K562 (cell line): Measurements from ENCODE around the gene LAMB1. TPM values are rescaled to one million over a fixed set of nuclear protein-coding genes. Genes with fewer than 3 reads are reported as not detected.

Experiments used
- AFF1 ChIP-seq, 2 experiments: fragments of 450-650 bp; IDR thresholded peaks; 2 replicates each; pipeline ENCODE4 v1.6.1; 2018; ENCODE audit warnings: mild to moderate bottlenecking in 2 of 2, low read depth in 1 of 2; ENCODE audit not compliant: partially characterized antibody in 2 of 2
- ARID3A ChIP-seq: IDR thresholded peaks from 2 replicates; pipeline ENCODE4 v1.6.1; 2012; ENCODE audit warnings: low read depth, low read length, improper control_type of control experiment, borderline replicate concordance
- ARNT ChIP-seq, 2 experiments: fragments of 450-650 bp; IDR thresholded peaks; 2 replicates each; pipeline ENCODE4 v1.6.1; 2016; ENCODE audit warnings: mild to moderate bottlenecking in 1 of 2
- ATF4 ChIP-seq: fragments of 450-650 bp; formaldehyde crosslinking; IDR thresholded peaks from 2 replicates; pipeline ENCODE4 v1.4.0; 2022; ENCODE audit warnings: mild to moderate bottlenecking, moderate library complexity
- DPF2 ChIP-seq: fragments of 450-650 bp; IDR thresholded peaks from 2 replicates; pipeline ENCODE4 v1.6.1; 2016
- FOXM1 ChIP-seq, 2 experiments: fragments of 450-650 bp in 1 of 2; sonication (generic) in 1 of 2; formaldehyde crosslinking in 1 of 2; IDR thresholded peaks; 2 replicates each; pipeline versions ENCODE4 v1.6.1 to v1.9.0; 2017 to 2022; ENCODE audit warnings: low read depth in 2 of 2, mild to moderate bottlenecking in 2 of 2, missing genetic modification reagents in 1 of 2, moderate library complexity in 1 of 2
- MEIS2 ChIP-seq: fragments of 450-650 bp; IDR thresholded peaks from 2 replicates; pipeline ENCODE4 v1.6.1; 2014; ENCODE audit warnings: mild to moderate bottlenecking; ENCODE audit not compliant: partially characterized antibody
- MTA1 ChIP-seq: fragments of 450-650 bp; IDR thresholded peaks from 2 replicates; pipeline ENCODE4 v1.6.1; 2017; ENCODE audit warnings: borderline replicate concordance
- MTA2 ChIP-seq: fragments of 450-650 bp; IDR thresholded peaks from 2 replicates; pipeline ENCODE4 v1.6.1; 2016; ENCODE audit warnings: low read depth
- NFIC ChIP-seq: fragments of 450-650 bp; IDR thresholded peaks from 2 replicates; pipeline ENCODE4 v1.6.1; 2017; ENCODE audit warnings: mild to moderate bottlenecking, inconsistent platforms
- RBBP5 ChIP-seq: fragments of 200-600 bp; sonication (generic); IDR thresholded peaks from 2 replicates; pipeline ENCODE4 v1.6.1; 2012; ENCODE audit warnings: borderline replicate concordance, mild to moderate bottlenecking, low read length, control low read depth, inconsistent platforms; ENCODE audit not compliant: insufficient read depth, poor library complexity, severe bottlenecking
- RCOR1 ChIP-seq, 2 experiments: IDR thresholded peaks; 2 replicates each; pipeline ENCODE4 v1.6.1; 2012; ENCODE audit warnings: low read depth in 2 of 2, low read length in 2 of 2, borderline replicate concordance in 1 of 2, improper control_type of control experiment in 1 of 2
- SFPQ ChIP-seq: fragments of 200-400 bp; formaldehyde crosslinking; IDR thresholded peaks from 2 replicates; pipeline ENCODE4 v1.6.1; 2017; ENCODE audit warnings: mild to moderate bottlenecking, low read depth, low read length, moderate library complexity
- SIN3B ChIP-seq: fragments of 450-650 bp; IDR thresholded peaks from 2 replicates; pipeline ENCODE4 v1.6.1; 2017; ENCODE audit warnings: low read depth, mild to moderate bottlenecking, moderate library complexity
- SMARCA4 ChIP-seq: fragments of 450-650 bp; IDR thresholded peaks from 2 replicates; pipeline ENCODE4 v1.6.1; 2016
- SMARCA5 ChIP-seq: fragments of 450-650 bp; IDR thresholded peaks from 2 replicates; pipeline ENCODE4 v1.6.1; 2016
- SOX6 ChIP-seq: fragments of 450-650 bp; IDR thresholded peaks from 2 replicates; pipeline ENCODE4 v1.6.1; 2014; ENCODE audit warnings: mild to moderate bottlenecking
- ZBTB7A ChIP-seq: IDR thresholded peaks from 2 replicates; pipeline ENCODE4 v1.6.1; 2011; ENCODE audit warnings: low read depth, mild to moderate bottlenecking, low read length, moderate library complexity, borderline replicate concordance; ENCODE audit not compliant: control insufficient read depth
- ZEB2 ChIP-seq: fragments of 450-650 bp; IDR thresholded peaks from 2 replicates; pipeline ENCODE4 v1.6.1; 2016
- ZNF146 ChIP-seq: IDR thresholded peaks from one replicate; pipeline ENCODE4 v1.6.1; 2018; ENCODE audit warnings: missing compliant biosample characterization; ENCODE audit not compliant: unreplicated experiment
- polyA plus RNA-seq, 8 experiments: library from polyadenylated mRNA; depleted of rRNA in 4 of 8; stranded (reverse) in 5 of 8; unstranded in 3 of 8; fragments of >200 nt; fragmentation: Nextera tagmentation in 2 of 8; fragmentation: Illumina TruSeq in 1 of 8; extraction: Ambion mirVana in 2 of 8; extraction: Trizol in 1 of 8; gene quantifications; 2 replicates each; pipeline versions ENCODE4 v1.2.1 to v1.2.3, GENCODE V29; 2011 to 2014; ENCODE audit warnings: inconsistent platforms in 1 of 8, missing spikeins in 1 of 8
- total RNA-seq, 7 experiments: library from RNA; depleted of rRNA in 6 of 7; stranded (reverse); fragments of >200 nt in 6 of 7; fragmentation: Illumina TruSeq in 2 of 7; extraction: Trizol in 2 of 7; gene quantifications; 2 replicates each; pipeline versions ENCODE4 v1.2.1 to v1.2.3, GENCODE V29; 2011 to 2021; ENCODE audit warnings: low replicate concordance in 1 of 7

Gene LAMB1
- total and polyA plus RNA-seq, 9 of the 15 experiments (the other 6 are each of a cell fraction or from before 2014, with no cell fraction given), result 6.0 to 17.7 (median 12.3) TPM

- peak in 1 of 2 experiments; percentile 18 for TF ChIP-seq AFF1 (IDR thresholded peaks at IDR 0.05; ENCODE audit: low read depth in 1 of 2, partially characterized antibody in 2 of 2)
- TF ChIP-seq RBBP5, result peak; percentile 30
- peak; percentile 72 for TF ChIP-seq MTA2
- no peak for TF ChIP-seq ZBTB7A
- peak; percentile 60; the same call in 1 of the 2 replicates for TF ChIP-seq FOXM1 (IDR thresholded peaks at IDR 0.05; ENCODE audit: low read depth)
- no peak for TF ChIP-seq FOXM1 (CRISPR knock-in tag; IDR thresholded peaks at IDR 0.05; ENCODE audit: low read depth)
- no peak for TF ChIP-seq ZNF146
- 0 out of 2 replicates have a peak, but pooled peaks have one; percentile 21 for TF ChIP-seq MTA1
- no peak for TF ChIP-seq SIN3B
- TF ChIP-seq MEIS2, result peak; percentile 93
- no peak for TF ChIP-seq SMARCA5
- peak; percentile 84 for TF ChIP-seq SMARCA4
- TF ChIP-seq RCOR1 (IDR thresholded peaks at IDR 0.05; ENCODE audit: borderline replicate concordance in 1 of 2, low read depth in 2 of 2, low read length in 2 of 2), result 0 out of 4 replicates have a peak, but pooled peaks of 1 of the 2 experiments have one; percentile 9
- no peak for TF ChIP-seq ATF4 (CRISPR knock-in tag)
- 0 out of 2 replicates have a peak, but pooled peaks have one; percentile 49 for TF ChIP-seq SOX6
- TF ChIP-seq DPF2, result peak; percentile 84
- TF ChIP-seq ZEB2, result 0 out of 2 replicates have a peak, but pooled peaks have one; percentile 26
- peak in 1 of 2 experiments; percentile 70; a peak in 1 of 4 replicates for TF ChIP-seq ARNT (IDR thresholded peaks at IDR 0.05)
- no peak for TF ChIP-seq SFPQ
- 0 out of 2 replicates have a peak, but pooled peaks have one; percentile 41 for TF ChIP-seq NFIC
- TF ChIP-seq ARID3A, result peak; percentile 71; the same call in 1 of the 2 replicates
Observed at GRCh38 chr7:108037140-108037539, 34.2 kb upstream of the LAMB1 start (continued).
